ENCODE measurements around the gene DPY19L3.

The DPY19L3 gene

GRCh38 chr19:32388393-32388855 is 17.1 kb upstream of the DPY19L3 start:
- Histone ChIP-seq H3K79me2 (ENCODE audit: insufficient read depth, low read length) (no peaks in the 10 kb centered on the region), H3K27me3 (ENCODE audit: insufficient read depth, low read length, poor library complexity, severe bottlenecking) (no peaks in the 10 kb centered on the region), H3K4me1 (ENCODE audit: insufficient read depth, low read length, poor library complexity, severe bottlenecking) (no peaks in the 10 kb centered on the region), H3F3A (ENCODE audit: low read depth) (no peaks in the 10 kb centered on the region), H3K4me3 (ENCODE audit: low read length, poor library complexity, severe bottlenecking) (no peak overlapping the region), H3K9ac (ENCODE audit: low read depth, low read length, poor library complexity, severe bottlenecking) (no peak overlapping the region), H2AFZ (ENCODE audit: low read length) (no peak overlapping the region), H3K9me2 (replicated peaks; ENCODE audit: low read depth, low read length) (no peaks in the 10 kb centered on the region), H3K4me2 (ENCODE audit: low read depth, low read length, poor library complexity, severe bottlenecking) (no peak overlapping the region), H3K36me3 (ENCODE audit: insufficient read depth, low read length) (peaks cover 10% of the 10 kb centered on the region; the same call in 1 of the 2 replicates), H4K20me1 (ENCODE audit: insufficient read depth, low read length, poor library complexity, severe bottlenecking) (no peaks in the 10 kb centered on the region), H3K9me3 (ENCODE audit: insufficient read depth, low read depth, low read length) (no peaks in the 10 kb centered on the region)
- TF ChIP-seq EZH2phosphoT487 (IDR thresholded peaks at IDR 0.05; ENCODE audit: borderline replicate concordance) = no peak
- no peak for TF ChIP-seq CTCF (conservative IDR thresholded peaks at IDR 0.05; ENCODE audit: low read length)

DNA sequence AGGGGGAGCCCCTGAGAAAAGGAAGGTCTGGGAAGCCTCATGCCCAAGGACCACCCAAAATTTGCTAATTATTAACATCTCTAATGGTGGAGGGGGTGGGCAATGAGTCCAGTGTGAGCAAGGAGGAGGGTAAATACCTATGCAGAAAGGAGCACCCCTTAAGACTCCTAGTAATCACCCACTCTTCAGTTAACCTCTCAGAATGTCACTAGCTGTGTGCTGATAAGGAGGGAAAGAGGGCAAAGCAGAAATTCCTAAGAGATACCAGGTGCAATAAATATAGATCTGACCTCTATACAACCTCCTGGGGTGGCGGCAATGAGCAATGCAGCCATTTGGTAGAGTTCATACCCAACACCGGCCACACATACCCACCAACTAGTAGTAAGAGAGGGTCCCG is 12.7 kb upstream of the DPY19L3 start:
- no peaks in the 10 kb centered on the region for H3K9me2 ChIP-seq (replicated peaks; ENCODE audit: low read depth, low read length)
- H3K4me2 ChIP-seq (ENCODE audit: low read depth, low read length, poor library complexity, severe bottlenecking) = no peak overlapping the region
- H3K36me3 ChIP-seq (ENCODE audit: insufficient read depth, low read length) = no peaks in the 10 kb centered on the region
- no peak overlapping the region for H2AFZ ChIP-seq (ENCODE audit: low read length)
- H3K9me3 ChIP-seq (ENCODE audit: insufficient read depth, low read depth, low read length) = no peaks in the 10 kb centered on the region
- no peaks in the 10 kb centered on the region for H4K20me1 ChIP-seq (ENCODE audit: insufficient read depth, low read length, poor library complexity, severe bottlenecking)
- H3F3A ChIP-seq (ENCODE audit: low read depth) = no peaks in the 10 kb centered on the region
- H3K4me1 ChIP-seq (ENCODE audit: insufficient read depth, low read length, poor library complexity, severe bottlenecking) = no peaks in the 10 kb centered on the region
- H3K27me3 ChIP-seq (ENCODE audit: insufficient read depth, low read length, poor library complexity, severe bottlenecking) = no peaks in the 10 kb centered on the region
- no peaks in the 10 kb centered on the region for H3K79me2 ChIP-seq (ENCODE audit: insufficient read depth, low read length)
- no peak for TF ChIP-seq CTCF (conservative IDR thresholded peaks at IDR 0.05; ENCODE audit: low read length)
- no peak for TF ChIP-seq EZH2phosphoT487 (IDR thresholded peaks at IDR 0.05; ENCODE audit: borderline replicate concordance)
- H3K4me3 ChIP-seq (ENCODE audit: low read length, poor library complexity, severe bottlenecking) = no peak overlapping the region
- no peak overlapping the region for H3K9ac ChIP-seq (ENCODE audit: low read depth, low read length, poor library complexity, severe bottlenecking)

DNA sequence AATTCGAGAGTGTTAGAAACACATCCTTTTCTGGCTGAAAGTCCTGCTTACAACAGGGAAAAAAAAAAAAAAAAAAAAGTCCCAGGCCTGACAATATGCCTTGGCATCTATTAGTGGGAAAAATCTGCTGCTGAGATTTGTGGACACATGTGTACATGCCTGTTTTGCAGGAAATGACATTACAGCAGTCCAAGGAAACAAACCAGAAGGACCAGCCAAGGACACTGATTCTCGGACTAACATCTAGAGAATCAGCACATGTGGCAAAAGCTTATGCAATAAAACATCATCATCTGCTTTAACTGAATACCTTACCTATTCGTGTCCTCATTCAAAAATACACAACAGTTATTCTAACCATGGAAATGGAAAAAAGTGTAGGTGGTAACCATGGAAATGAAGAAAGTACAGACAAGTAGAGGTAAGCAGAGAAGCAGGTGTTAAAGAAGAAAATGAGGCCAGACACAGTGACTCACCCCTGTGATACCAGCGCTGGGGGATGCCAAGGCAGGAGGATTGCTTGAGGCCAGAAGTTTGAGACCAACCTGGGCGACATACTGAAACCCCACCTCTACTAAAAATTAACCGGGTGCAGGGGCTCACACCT is 9.4 kb upstream of the DPY19L3 start:
- H3K9me2 ChIP-seq (replicated peaks; ENCODE audit: low read depth, low read length) = no peaks in the 10 kb centered on the region
- TF ChIP-seq EZH2phosphoT487 (IDR thresholded peaks at IDR 0.05; ENCODE audit: borderline replicate concordance) (no peak), CTCF (conservative IDR thresholded peaks at IDR 0.05; ENCODE audit: low read length) (no peak)
- no peak overlapping the region for H3K4me2 ChIP-seq (ENCODE audit: low read depth, low read length, poor library complexity, severe bottlenecking)
- no peak overlapping the region for H2AFZ ChIP-seq (ENCODE audit: low read length)
- H3K4me1 ChIP-seq (ENCODE audit: insufficient read depth, low read length, poor library complexity, severe bottlenecking) = no peaks in the 10 kb centered on the region
- no peaks in the 10 kb centered on the region for H3K27me3 ChIP-seq (ENCODE audit: insufficient read depth, low read length, poor library complexity, severe bottlenecking)
- no peaks in the 10 kb centered on the region for H3K9me3 ChIP-seq (ENCODE audit: insufficient read depth, low read depth, low read length)
- H4K20me1 ChIP-seq (ENCODE audit: insufficient read depth, low read length, poor library complexity, severe bottlenecking) = no peaks in the 10 kb centered on the region
- H3K9ac ChIP-seq (ENCODE audit: low read depth, low read length, poor library complexity, severe bottlenecking) = no peak overlapping the region
- H3K79me2 ChIP-seq (ENCODE audit: insufficient read depth, low read length) = no peaks in the 10 kb centered on the region
- no peaks in the 10 kb centered on the region for H3F3A ChIP-seq (ENCODE audit: low read depth)
- H3K36me3 ChIP-seq (ENCODE audit: insufficient read depth, low read length) = no peaks in the 10 kb centered on the region
- no peak overlapping the region for H3K4me3 ChIP-seq (ENCODE audit: low read length, poor library complexity, severe bottlenecking)

Data from Loucy (cell line).